CD14-positive monocyte (primary cell): ENCODE measurements around the gene INPPL1. TPM values are rescaled to one million over a fixed set of nuclear protein-coding genes. Genes with fewer than 3 reads are reported as not detected.
"Not testable (repeated sequence)": the region's sequence is repeated elsewhere in the genome, so short reads cannot be mapped to it uniquely, and the experiment has no call there.

Experiments
- DNase-seq, 3 donors: peaks; one replicate each; pipeline ENCODE4 v3.0.0-alpha.2; 2011 to 2022
- H2AFZ ChIP-seq: 2 replicates; pipeline ENCODE4 v1.6.0; 2012; ENCODE audit warnings: mild to moderate bottlenecking, low read depth, low read length, inconsistent platforms; ENCODE audit not compliant: insufficient read depth, poor library complexity, severe bottlenecking
- H3K27ac ChIP-seq, 2 donors: 1 replicate in 1 of 2; 2 replicates in 1 of 2; pipeline ENCODE4 v1.5.1; 2012 to 2013; ENCODE audit warnings: low read length in 2 of 2, control low read depth in 1 of 2, inconsistent platforms in 1 of 2, low read depth in 1 of 2, mild to moderate bottlenecking in 1 of 2
- H3K27me3 ChIP-seq, 2 donors: one replicate each; pipeline versions ENCODE4 v1.6.0 to v1.6.1; 2011 to 2013; ENCODE audit warnings: low read length in 2 of 2; ENCODE audit not compliant: control insufficient read depth in 2 of 2, insufficient read depth in 2 of 2
- H3K36me3 ChIP-seq, 2 donors: replicated peaks in 1 of 2; 1 replicate in 1 of 2; 2 replicates in 1 of 2; pipeline versions ENCODE4 v1.5.1 to v1.6.1; 2012 to 2013; ENCODE audit warnings: low read length in 2 of 2, control low read depth in 1 of 2, inconsistent platforms in 1 of 2, mild to moderate bottlenecking in 1 of 2; ENCODE audit not compliant: insufficient read depth in 2 of 2, control insufficient read depth in 1 of 2
- H3K4me1 ChIP-seq, 2 donors: 1 replicate in 1 of 2; 2 replicates in 1 of 2; pipeline versions ENCODE4 v1.5.1 to v1.6.1; 2012 to 2013; ENCODE audit warnings: low read length in 2 of 2, control low read depth in 1 of 2, inconsistent platforms in 1 of 2, mild to moderate bottlenecking in 1 of 2, moderate library complexity in 1 of 2; ENCODE audit not compliant: insufficient read depth in 2 of 2, control insufficient read depth in 1 of 2
- H3K4me2 ChIP-seq: replicated peaks from 2 replicates; pipeline ENCODE3; 2012; ENCODE audit warnings: low read length, moderate library complexity, mild to moderate bottlenecking; ENCODE audit not compliant: poor library complexity, severe bottlenecking; ENCODE audit errors: extremely low read depth
- H3K4me3 ChIP-seq, 3 experiments: fragments of 200-600 bp in 1 of 3; sonication (generic) in 1 of 3; replicated peaks in 1 of 3; 1 replicate in 2 of 3; 2 replicates in 1 of 3; pipeline ENCODE4 v1.5.1; 2011 to 2013; ENCODE audit warnings: low read length in 3 of 3, mild to moderate bottlenecking in 3 of 3, control low read depth in 2 of 3, low read depth in 2 of 3, inconsistent platforms in 1 of 3, moderate library complexity in 1 of 3
- H3K79me2 ChIP-seq: 2 replicates; pipeline ENCODE4 v1.6.0; 2012; ENCODE audit warnings: mild to moderate bottlenecking, control low read depth, inconsistent platforms, low read length, moderate library complexity; ENCODE audit not compliant: insufficient read depth
- H3K9ac ChIP-seq: 2 replicates; pipeline ENCODE4 v1.6.0; 2017; ENCODE audit warnings: low read length, mild to moderate bottlenecking; ENCODE audit not compliant: insufficient read depth, poor library complexity, severe bottlenecking
- H3K9me3 ChIP-seq, 2 donors: replicated peaks in 1 of 2; 1 replicate in 1 of 2; 2 replicates in 1 of 2; pipeline versions ENCODE4 v1.5.1 to v1.6.1; 2012 to 2013; ENCODE audit warnings: low read length in 2 of 2, control low read depth in 1 of 2; ENCODE audit not compliant: control insufficient read depth in 1 of 2, insufficient read depth in 1 of 2
- H4K20me1 ChIP-seq: 2 replicates; pipeline ENCODE4 v1.6.0; 2012; ENCODE audit warnings: mild to moderate bottlenecking, low read length, control low read depth, moderate library complexity; ENCODE audit not compliant: insufficient read depth
- H3K27ac Mint-ChIP-seq, 7 donors: one replicate each; pipeline ENCODE4 v1.8.0; 2020; ENCODE audit warnings: mild to moderate bottlenecking in 7 of 7, mixed read lengths in 7 of 7, moderate library complexity in 6 of 7, inconsistent platforms in 2 of 7
- H3K27me3 Mint-ChIP-seq, 3 donors: one replicate each; pipeline ENCODE4 v1.8.0; 2021 to 2022; ENCODE audit warnings: low read depth in 3 of 3, mild to moderate bottlenecking in 3 of 3, mixed read lengths in 3 of 3, moderate library complexity in 3 of 3, inconsistent platforms in 1 of 3
- H3K36me3 Mint-ChIP-seq, 2 donors: one replicate each; pipeline ENCODE4 v1.8.0; 2020; ENCODE audit warnings: mixed read lengths in 2 of 2, inconsistent platforms in 1 of 2, mild to moderate bottlenecking in 1 of 2
- H3K4me1 Mint-ChIP-seq: one replicate; pipeline ENCODE4 v1.8.0; 2020; ENCODE audit warnings: mild to moderate bottlenecking, mixed read lengths
- H3K4me3 Mint-ChIP-seq, 2 donors: one replicate each; pipeline ENCODE4 v1.8.0; 2020; ENCODE audit warnings: mild to moderate bottlenecking in 2 of 2, mixed read lengths in 2 of 2, moderate library complexity in 1 of 2
- H3K9me3 Mint-ChIP-seq, 7 donors: one replicate each; pipeline ENCODE4 v1.8.0; 2020 to 2022; ENCODE audit warnings: mixed read lengths in 7 of 7, mild to moderate bottlenecking in 6 of 7, moderate library complexity in 6 of 7, inconsistent platforms in 2 of 7
- WGBS: methylation state at CpG from one replicate; pipeline ENCODE4 v1.1.5; 2013; ENCODE audit warnings: missing lambda C conversion rate; ENCODE audit not compliant: insufficient coverage; 5-methylcytosine and 5-hydroxymethylcytosine counted together
- intact Hi-C, 2 donors: fragments of 100-400 bp; cut with micrococcal nuclease; formaldehyde crosslinking; loops; one replicate each; pipeline versions ENCODE4 v1.15.0 to v1.15.1; 2023
- polyA plus RNA-seq, 3 donors: library from polyadenylated mRNA; depleted of rRNA in 1 of 3; unstranded in 2 of 3; stranded (reverse) in 1 of 3; fragments of 300-500 nt in 2 of 3; fragments of >200 nt in 1 of 3; fragmentation: Illumina TruSeq in 2 of 3; gene quantifications; 1 replicate in 2 of 3; 2 replicates in 1 of 3; pipeline ENCODE4 v1.2.3, GENCODE V29; 2012 to 2021
- TF ChIP-seq, protein P1 (sequence below): fragments of 200-600 bp; IDR thresholded peaks from one replicate; pipeline ENCODE4 v1.8.0; 2022; ENCODE audit warnings: antibody characterized with exemption, mild to moderate bottlenecking

The INPPL1 gene
- polyA plus RNA-seq, 3 donors: 11.8 to 390 (median 12.6) TPM

GRCh38 chr11:72195518-72196270, 28.9 kb upstream of the INPPL1 start:
- Histone ChIP-seq H4K20me1 (no peaks in the 10 kb centered on the region), H3K27ac (no peak overlapping the region), H2AFZ (no peak overlapping the region), H3K9ac (no peak overlapping the region), H3K4me2 (no peak overlapping the region), H3K36me3 (no peaks in the 10 kb centered on the region), H3K4me3 (no peak overlapping the region), H3K79me2 (no peaks in the 10 kb centered on the region), H3K9me3 (no peaks in the 10 kb centered on the region), H3K4me1 (peaks cover 8 to 12% of the 10 kb centered on the region in 2 donors), H3K27me3 (no peaks in the 10 kb centered on the region)
- no peaks in the 10 kb centered on the region for H3K36me3 Mint-ChIP-seq
- H3K4me1 Mint-ChIP-seq: peaks cover 8% of the 10 kb centered on the region
- peaks cover 0 to 6% (median 0%) of the 10 kb centered on the region in 3 donors for H3K27me3 Mint-ChIP-seq
- H3K9me3 Mint-ChIP-seq: peaks cover 0 to 2% (median 0%) of the 10 kb centered on the region in 7 donors
- H3K27ac Mint-ChIP-seq: peak overlapping the region in 1 of 7 donors; percentile 52
- DNase-seq: no peak
- intact Hi-C loops: no loop called here
- TF ChIP-seq, protein P1, sequence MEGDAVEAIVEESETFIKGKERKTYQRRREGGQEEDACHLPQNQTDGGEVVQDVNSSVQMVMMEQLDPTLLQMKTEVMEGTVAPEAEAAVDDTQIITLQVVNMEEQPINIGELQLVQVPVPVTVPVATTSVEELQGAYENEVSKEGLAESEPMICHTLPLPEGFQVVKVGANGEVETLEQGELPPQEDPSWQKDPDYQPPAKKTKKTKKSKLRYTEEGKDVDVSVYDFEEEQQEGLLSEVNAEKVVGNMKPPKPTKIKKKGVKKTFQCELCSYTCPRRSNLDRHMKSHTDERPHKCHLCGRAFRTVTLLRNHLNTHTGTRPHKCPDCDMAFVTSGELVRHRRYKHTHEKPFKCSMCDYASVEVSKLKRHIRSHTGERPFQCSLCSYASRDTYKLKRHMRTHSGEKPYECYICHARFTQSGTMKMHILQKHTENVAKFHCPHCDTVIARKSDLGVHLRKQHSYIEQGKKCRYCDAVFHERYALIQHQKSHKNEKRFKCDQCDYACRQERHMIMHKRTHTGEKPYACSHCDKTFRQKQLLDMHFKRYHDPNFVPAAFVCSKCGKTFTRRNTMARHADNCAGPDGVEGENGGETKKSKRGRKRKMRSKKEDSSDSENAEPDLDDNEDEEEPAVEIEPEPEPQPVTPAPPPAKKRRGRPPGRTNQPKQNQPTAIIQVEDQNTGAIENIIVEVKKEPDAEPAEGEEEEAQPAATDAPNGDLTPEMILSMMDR: no peak
- peak overlapping the region in 1 of 2 donors; percentile 16 for H3K4me3 Mint-ChIP-seq
- 100% methylated on average over 7 of the region's 12 CpGs for WGBS

- H2AFZ ChIP-seq, H3K27me3 ChIP-seq, H4K20me1 ChIP-seq, H3K36me3 ChIP-seq, DNase-seq, H3K27me3 Mint-ChIP-seq, H3K4me3 ChIP-seq, H3K9me3 ChIP-seq, H3K36me3 Mint-ChIP-seq, H3K27ac ChIP-seq, H3K27ac Mint-ChIP-seq, intact Hi-C loops, H3K4me3 Mint-ChIP-seq, H3K4me2 ChIP-seq, H3K9ac ChIP-seq, H3K9me3 Mint-ChIP-seq, H3K79me2 ChIP-seq: not testable (repeated sequence)
- 96% methylated on average over 19 of the region's 43 CpGs for WGBS
- peaks cover 35% of the 10 kb centered on the region for H3K4me1 Mint-ChIP-seq
- H3K4me1 ChIP-seq: peaks cover 31 to 33% of the 10 kb centered on the region in 2 donors
These were observed 23.1 kb upstream of the INPPL1 start for GRCh38 chr11:72201445-72201844.
